Suprapubic skin (tissue), 4 donors: ENCODE results near the gene GPLD1. TPM values are rescaled to one million over a fixed set of nuclear protein-coding genes. Genes with fewer than 3 reads are reported as not detected.

Experiments used
- DNase-seq, 2 donors: peaks; one replicate each; pipeline ENCODE4 v3.0.0-alpha.2; 2019; ENCODE audit warnings: low spot score in 2 of 2
- H3K27ac ChIP-seq: fragments of 200-600 bp; sonication (generic); one replicate; pipeline ENCODE4 v1.5.1; 2019
- H3K27me3 ChIP-seq: fragments of 200-600 bp; sonication (generic); one replicate; pipeline ENCODE4 v1.5.1; 2019
- H3K36me3 ChIP-seq: fragments of 200-600 bp; sonication (generic); one replicate; pipeline ENCODE4 v1.5.1; 2019
- H3K4me1 ChIP-seq: fragments of 200-600 bp; sonication (generic); one replicate; pipeline ENCODE4 v1.5.1; 2019
- H3K4me3 ChIP-seq: fragments of 200-600 bp; sonication (generic); one replicate; pipeline ENCODE4 v1.5.1; 2019; ENCODE audit warnings: mild to moderate bottlenecking
- H3K9me3 ChIP-seq: fragments of 200-600 bp; sonication (generic); one replicate; pipeline ENCODE4 v1.5.1; 2019
- CTCF ChIP-seq, 2 donors: fragments of 200-600 bp in 1 of 2; fragments of 450-650 bp in 1 of 2; sonication (generic) in 1 of 2; IDR thresholded peaks; one replicate each; pipeline ENCODE4 v1.5.1; 2016 to 2019; ENCODE audit warnings: antibody characterized with exemption in 2 of 2, mild to moderate bottlenecking in 1 of 2, moderate library complexity in 1 of 2
- EP300 ChIP-seq: sonication (generic); formaldehyde crosslinking; IDR thresholded peaks from one replicate; pipeline ENCODE4 v1.6.1; 2017; ENCODE audit warnings: antibody characterized with exemption
- POLR2A ChIP-seq, 2 donors: fragments of 450-650 bp; IDR thresholded peaks; one replicate each; pipeline ENCODE4 v1.6.1; 2017; ENCODE audit warnings: antibody characterized with exemption in 2 of 2, mild to moderate bottlenecking in 2 of 2, moderate library complexity in 2 of 2
- POLR2AphosphoS5 ChIP-seq, 3 donors: sonication (generic); formaldehyde crosslinking; IDR thresholded peaks; one replicate each; pipeline ENCODE4 v1.6.1; 2017; ENCODE audit warnings: antibody characterized with exemption in 3 of 3
- WGBS: methylation state at CpG from one replicate; pipeline ENCODE4 v1.1.5; 2018; 5-methylcytosine and 5-hydroxymethylcytosine counted together
- total RNA-seq, 4 donors: library from RNA; depleted of rRNA; stranded (reverse); fragments of >200 nt; gene quantifications; one replicate each; pipeline ENCODE4 v1.1.0, GENCODE V29; 2016

GPLD1 gene
- total RNA-seq, 4 donors from 2014 or later, result 28.9 to 55.3 (median 38.1) TPM

GRCh38 chr6:24441599-24441904 lies 47.8 kb downstream of the GPLD1 start:
- H3K4me3 ChIP-seq, result no peak overlapping the region

DNA sequence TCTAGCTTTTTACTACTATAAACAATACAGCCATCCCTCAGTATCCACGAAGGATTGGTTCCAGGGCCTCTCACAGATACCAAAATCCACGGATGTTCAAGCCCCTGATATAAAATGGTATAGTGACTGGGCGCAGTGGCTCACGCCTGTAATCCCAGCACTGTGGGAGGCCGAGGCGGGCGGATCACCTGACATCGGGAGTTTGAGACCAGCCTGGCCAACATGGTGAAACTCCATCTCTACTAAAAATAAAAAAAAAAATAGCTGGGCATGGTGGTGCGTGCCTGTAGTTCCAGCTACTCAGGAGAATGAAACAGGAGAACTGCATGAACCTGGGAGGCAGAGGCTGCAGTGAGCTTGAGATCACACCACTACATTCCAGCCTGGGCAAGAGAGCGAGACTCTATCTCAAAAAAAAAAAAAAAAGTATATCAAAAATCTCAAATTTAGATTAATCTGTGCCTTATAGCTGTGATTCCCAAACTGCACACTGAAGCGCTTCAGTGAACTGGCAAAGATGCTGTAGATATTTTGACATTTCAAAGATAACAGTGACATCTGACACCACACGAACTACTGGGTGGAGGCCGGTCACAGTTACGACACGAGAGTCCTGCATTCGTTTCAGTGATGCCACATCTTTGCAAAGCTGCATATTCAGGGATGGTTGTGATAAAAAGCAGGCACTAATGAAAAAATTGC lies 48.3 kb downstream of the GPLD1 start:
- peaks cover 4% of the 10 kb centered on the region for H3K36me3 ChIP-seq
- H3K4me3 ChIP-seq, result no peak overlapping the region
- TF ChIP-seq CTCF (IDR thresholded peaks at IDR 0.05) (no peak), POLR2AphosphoS5 (IDR thresholded peaks at IDR 0.05) (no peak), EP300 (no peak)
- no peak overlapping the region for H3K27ac ChIP-seq
- no peak for DNase-seq
- WGBS, result 81% methylated on average over 16 of the region's 16 CpGs
- H3K27me3 ChIP-seq, result no peaks in the 10 kb centered on the region
- no peaks in the 10 kb centered on the region for H3K9me3 ChIP-seq
- no peaks in the 10 kb centered on the region for H3K4me1 ChIP-seq

More at GRCh38 chr6:24441599-24441904, 47.8 kb downstream of the GPLD1 start:
- Histone ChIP-seq H3K36me3 (peaks cover 4% of the 10 kb centered on the region), H3K9me3 (no peaks in the 10 kb centered on the region), H3K27me3 (no peaks in the 10 kb centered on the region), H3K27ac (no peak overlapping the region), H3K4me1 (no peaks in the 10 kb centered on the region)
- 82% methylated on average over 3 of the region's 3 CpGs for WGBS
- TF ChIP-seq POLR2AphosphoS5 (IDR thresholded peaks at IDR 0.05), result no peak
- TF ChIP-seq CTCF (IDR thresholded peaks at IDR 0.05), result no peak
- TF ChIP-seq POLR2A (IDR thresholded peaks at IDR 0.05), result no peak
- TF ChIP-seq EP300, result no peak
- no peak for DNase-seq

GRCh38 chr6:24439858-24440539 lies 49.4 kb downstream of the GPLD1 start:
- TF ChIP-seq POLR2AphosphoS5 (IDR thresholded peaks at IDR 0.05), result no peak
- H3K27ac ChIP-seq, result no peak overlapping the region

DNA sequence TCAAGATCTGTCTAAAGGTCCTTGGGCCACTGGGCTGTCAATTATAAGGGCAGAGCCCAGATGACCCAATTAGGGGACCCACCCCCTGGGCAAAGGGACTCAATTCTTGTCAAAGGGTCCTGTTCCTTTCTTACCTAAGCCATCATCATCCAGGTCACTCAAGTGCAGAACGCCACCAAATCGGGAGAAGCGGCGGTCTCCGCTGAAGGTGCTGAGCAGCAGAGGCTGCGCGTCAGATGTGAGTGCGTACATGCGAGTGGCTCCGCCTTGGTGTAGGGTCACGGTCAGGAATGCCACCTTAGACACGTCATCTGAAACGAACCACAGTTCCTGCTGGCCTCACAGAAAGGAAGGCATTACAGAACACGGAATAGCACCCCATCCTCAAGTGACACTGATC lies 52.4 kb downstream of the GPLD1 start:
- 91% methylated on average over 14 of the region's 14 CpGs for WGBS
- no peak for DNase-seq
- peaks cover 4% of the 10 kb centered on the region for H3K36me3 ChIP-seq

More at GRCh38 chr6:24439858-24440539, 49.4 kb downstream of the GPLD1 start:
- no peaks in the 10 kb centered on the region for H3K9me3 ChIP-seq
- H3K4me3 ChIP-seq, result no peak overlapping the region
- no peaks in the 10 kb centered on the region for H3K27me3 ChIP-seq
- no peaks in the 10 kb centered on the region for H3K4me1 ChIP-seq
- WGBS, result 93% methylated on average over 3 of the region's 3 CpGs
- no peak for DNase-seq
- peaks cover 4% of the 10 kb centered on the region for H3K36me3 ChIP-seq

GRCh38 chr6:24432611-24433010 lies 56.8 kb downstream of the GPLD1 start:
- no peaks in the 10 kb centered on the region for H3K4me1 ChIP-seq
- no peak overlapping the region for H3K4me3 ChIP-seq
- no peak for DNase-seq
- no peak overlapping the region for H3K27ac ChIP-seq
- TF ChIP-seq POLR2A (IDR thresholded peaks at IDR 0.05), result no peak
- TF ChIP-seq POLR2AphosphoS5 (IDR thresholded peaks at IDR 0.05), result no peak
- no peak for TF ChIP-seq CTCF (IDR thresholded peaks at IDR 0.05)
- TF ChIP-seq EP300, result no peak
- H3K27me3 ChIP-seq, result no peaks in the 10 kb centered on the region
- H3K36me3 ChIP-seq, result peaks cover 9% of the 10 kb centered on the region
- 87% methylated on average over 9 of the region's 9 CpGs for WGBS
- no peaks in the 10 kb centered on the region for H3K9me3 ChIP-seq

More for the DNA sequence above, 52.4 kb downstream of the GPLD1 start:
- H3K9me3 ChIP-seq, result no peaks in the 10 kb centered on the region
- H3K4me1 ChIP-seq, result no peaks in the 10 kb centered on the region
- H3K4me3 ChIP-seq, result no peak overlapping the region
- no peak overlapping the region for H3K27ac ChIP-seq
- no peaks in the 10 kb centered on the region for H3K27me3 ChIP-seq
- TF ChIP-seq CTCF (IDR thresholded peaks at IDR 0.05), result no peak
- TF ChIP-seq EP300, result no peak
- no peak for TF ChIP-seq POLR2AphosphoS5 (IDR thresholded peaks at IDR 0.05)
- no peak for TF ChIP-seq POLR2A (IDR thresholded peaks at IDR 0.05)
